DOHH2 (cell line): ENCODE results near the gene SLC9A9.

Source experiments
- H3F3A ChIP-seq: fragments of 200-600 bp; sonication (generic), shearing (Covaris generic); 2 replicates; pipeline ENCODE4 v1.6.0; 2016; ENCODE audit warnings: antibody characterized with exemption, mild to moderate bottlenecking; ENCODE audit not compliant: control insufficient read depth, insufficient read depth
- H3K27ac ChIP-seq: fragments of 200-600 bp; sonication (generic); 2 replicates; pipeline ENCODE4 v1.5.1; 2014; ENCODE audit warnings: low read depth, mild to moderate bottlenecking, low read length, moderate library complexity
- H3K27me3 ChIP-seq: fragments of 200-600 bp; sonication (generic); 2 replicates; pipeline ENCODE4 v1.6.1; 2014; ENCODE audit warnings: mild to moderate bottlenecking, low read length, mixed read lengths; ENCODE audit not compliant: control insufficient read depth
- H3K36me3 ChIP-seq: fragments of 200-600 bp; sonication (generic); 2 replicates; pipeline ENCODE4 v1.6.1; 2014; ENCODE audit warnings: mild to moderate bottlenecking, low read length, moderate library complexity, mixed read lengths; ENCODE audit not compliant: control insufficient read depth
- H3K4me1 ChIP-seq: fragments of 200-600 bp; sonication (generic); 2 replicates; pipeline ENCODE4 v1.6.1; 2014; ENCODE audit warnings: mild to moderate bottlenecking, low read length, mixed read lengths; ENCODE audit not compliant: control insufficient read depth
- H3K4me2 ChIP-seq: fragments of 200-600 bp; sonication (generic); 2 replicates; pipeline ENCODE4 v1.6.0; 2014; ENCODE audit warnings: mild to moderate bottlenecking, low read length, moderate library complexity
- H3K4me3 ChIP-seq: fragments of 200-600 bp; sonication (generic); 2 replicates; pipeline ENCODE4 v1.5.1; 2014; ENCODE audit warnings: mild to moderate bottlenecking, low read length, mixed read lengths
- H3K79me2 ChIP-seq: fragments of 200-600 bp; sonication (generic); 2 replicates; pipeline ENCODE4 v1.6.1; 2014; ENCODE audit warnings: mild to moderate bottlenecking, low read length, mixed read lengths; ENCODE audit not compliant: control insufficient read depth
- H3K9me2 ChIP-seq: fragments of 200-600 bp; sonication (generic); replicated peaks from 2 replicates; pipeline ENCODE4 v1.6.1; 2014; ENCODE audit warnings: mild to moderate bottlenecking, low read length, mixed read lengths; ENCODE audit not compliant: control insufficient read depth
- H3K9me3 ChIP-seq: fragments of 200-600 bp; sonication (generic); 2 replicates; pipeline ENCODE4 v1.6.1; 2014; ENCODE audit warnings: antibody characterized with exemption, low read length, mixed read lengths; ENCODE audit not compliant: control insufficient read depth, insufficient read depth
- H4K20me1 ChIP-seq: fragments of 200-600 bp; sonication (generic); 2 replicates; pipeline ENCODE4 v1.6.0; 2014; ENCODE audit warnings: low read depth, mild to moderate bottlenecking, antibody characterized with exemption, low read length, moderate library complexity; ENCODE audit not compliant: control insufficient read depth, insufficient read depth
- EZH2phosphoT487 ChIP-seq: fragments of 200-600 bp; sonication (generic); IDR thresholded peaks from 2 replicates; pipeline ENCODE4 v1.6.1; 2017; ENCODE audit warnings: borderline replicate concordance, mild to moderate bottlenecking, antibody characterized with exemption, low read length, moderate library complexity, mixed read lengths
- TF ChIP-seq, protein P1 (sequence below): fragments of 200-600 bp; sonication (generic); IDR thresholded peaks from one replicate; pipeline ENCODE4 v1.5.1; 2014; ENCODE audit warnings: antibody characterized with exemption, mild to moderate bottlenecking, low read depth, low read length; ENCODE audit not compliant: poor library complexity, severe bottlenecking

Gene SLC9A9

GRCh38 chr3:143837076-143837475, 11.2 kb downstream of the SLC9A9 start:
- H3K79me2 ChIP-seq = no peaks in the 10 kb centered on the region
- no peak for TF ChIP-seq EZH2phosphoT487
- TF ChIP-seq, protein P1, sequence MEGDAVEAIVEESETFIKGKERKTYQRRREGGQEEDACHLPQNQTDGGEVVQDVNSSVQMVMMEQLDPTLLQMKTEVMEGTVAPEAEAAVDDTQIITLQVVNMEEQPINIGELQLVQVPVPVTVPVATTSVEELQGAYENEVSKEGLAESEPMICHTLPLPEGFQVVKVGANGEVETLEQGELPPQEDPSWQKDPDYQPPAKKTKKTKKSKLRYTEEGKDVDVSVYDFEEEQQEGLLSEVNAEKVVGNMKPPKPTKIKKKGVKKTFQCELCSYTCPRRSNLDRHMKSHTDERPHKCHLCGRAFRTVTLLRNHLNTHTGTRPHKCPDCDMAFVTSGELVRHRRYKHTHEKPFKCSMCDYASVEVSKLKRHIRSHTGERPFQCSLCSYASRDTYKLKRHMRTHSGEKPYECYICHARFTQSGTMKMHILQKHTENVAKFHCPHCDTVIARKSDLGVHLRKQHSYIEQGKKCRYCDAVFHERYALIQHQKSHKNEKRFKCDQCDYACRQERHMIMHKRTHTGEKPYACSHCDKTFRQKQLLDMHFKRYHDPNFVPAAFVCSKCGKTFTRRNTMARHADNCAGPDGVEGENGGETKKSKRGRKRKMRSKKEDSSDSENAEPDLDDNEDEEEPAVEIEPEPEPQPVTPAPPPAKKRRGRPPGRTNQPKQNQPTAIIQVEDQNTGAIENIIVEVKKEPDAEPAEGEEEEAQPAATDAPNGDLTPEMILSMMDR = no peak
- H3F3A ChIP-seq = no peaks in the 10 kb centered on the region
- H3K4me3 ChIP-seq = no peak overlapping the region
- no peaks in the 10 kb centered on the region for H3K4me1 ChIP-seq
- H3K4me2 ChIP-seq = no peak overlapping the region
- peaks cover 9% of the 10 kb centered on the region; the same call in 1 of the 2 replicates for H3K27me3 ChIP-seq
- H4K20me1 ChIP-seq = no peaks in the 10 kb centered on the region
- H3K27ac ChIP-seq = no peak overlapping the region
- H3K9me3 ChIP-seq = no peaks in the 10 kb centered on the region
- H3K9me2 ChIP-seq = no peaks in the 10 kb centered on the region; the same call in 1 of the 2 replicates
- H3K36me3 ChIP-seq = no peaks in the 10 kb centered on the region

DNA sequence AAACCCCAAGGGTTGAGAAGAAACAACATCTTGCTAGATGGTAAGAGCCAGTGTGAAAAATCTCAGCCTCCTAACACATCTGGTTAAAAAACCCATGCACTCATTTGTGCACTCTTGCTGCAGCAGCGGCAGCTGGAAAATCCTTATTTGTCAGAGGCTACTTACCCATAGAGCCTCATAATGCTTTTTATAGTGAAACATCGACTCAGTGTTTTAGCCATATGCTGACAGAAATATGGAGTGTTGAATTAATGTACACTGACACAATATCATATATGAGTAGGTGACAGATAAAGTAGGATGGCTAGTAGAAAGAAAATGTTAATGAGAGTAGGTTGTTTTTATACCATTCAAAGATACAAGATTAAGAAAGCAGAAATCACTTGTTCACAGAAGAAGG, 13.0 kb downstream of the SLC9A9 start:
- no peak overlapping the region for H3K27ac ChIP-seq
- no peaks in the 10 kb centered on the region for H3F3A ChIP-seq
- peaks cover 9% of the 10 kb centered on the region; the same call in 1 of the 2 replicates for H3K27me3 ChIP-seq
- no peaks in the 10 kb centered on the region for H4K20me1 ChIP-seq
- H3K4me3 ChIP-seq = no peak overlapping the region
- no peaks in the 10 kb centered on the region for H3K79me2 ChIP-seq
- no peaks in the 10 kb centered on the region for H3K9me3 ChIP-seq
- no peaks in the 10 kb centered on the region for H3K4me1 ChIP-seq
- H3K9me2 ChIP-seq = no peaks in the 10 kb centered on the region; the same call in 1 of the 2 replicates
- H3K36me3 ChIP-seq = no peaks in the 10 kb centered on the region
- TF ChIP-seq, protein P1 = no peak
- no peak for TF ChIP-seq EZH2phosphoT487
- no peak overlapping the region for H3K4me2 ChIP-seq

DNA sequence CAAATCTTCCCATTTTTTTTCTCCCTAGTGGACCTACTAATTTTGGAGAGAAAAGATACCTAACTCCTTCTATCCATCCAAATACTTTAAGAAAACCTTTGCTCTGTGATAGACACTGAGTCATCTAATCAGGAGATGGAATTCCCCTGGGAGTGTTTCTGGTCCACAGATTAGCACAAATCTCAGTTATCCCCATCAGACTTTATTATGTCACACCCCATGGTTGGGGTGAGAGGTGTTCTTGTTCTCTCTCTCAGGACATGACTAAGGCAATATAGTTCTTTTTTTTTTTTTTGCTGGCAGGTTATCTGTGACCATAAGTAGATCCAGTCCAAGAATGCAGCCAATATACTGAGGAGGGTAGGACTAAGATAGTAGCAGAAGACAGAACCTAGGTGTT, 15.8 kb downstream of the SLC9A9 start:
- Histone ChIP-seq H3K4me2 (no peak overlapping the region), H3K27me3 (peaks cover 5% of the 10 kb centered on the region; the same call in 1 of the 2 replicates), H3K9me3 (no peaks in the 10 kb centered on the region), H3K36me3 (no peaks in the 10 kb centered on the region), H3K27ac (no peak overlapping the region), H3F3A (no peaks in the 10 kb centered on the region), H3K4me1 (no peaks in the 10 kb centered on the region), H3K4me3 (no peak overlapping the region), H3K79me2 (no peaks in the 10 kb centered on the region), H3K9me2 (no peaks in the 10 kb centered on the region; the same call in 1 of the 2 replicates), H4K20me1 (no peaks in the 10 kb centered on the region)
- TF ChIP-seq EZH2phosphoT487 = no peak
- TF ChIP-seq, protein P1 = no peak

DNA sequence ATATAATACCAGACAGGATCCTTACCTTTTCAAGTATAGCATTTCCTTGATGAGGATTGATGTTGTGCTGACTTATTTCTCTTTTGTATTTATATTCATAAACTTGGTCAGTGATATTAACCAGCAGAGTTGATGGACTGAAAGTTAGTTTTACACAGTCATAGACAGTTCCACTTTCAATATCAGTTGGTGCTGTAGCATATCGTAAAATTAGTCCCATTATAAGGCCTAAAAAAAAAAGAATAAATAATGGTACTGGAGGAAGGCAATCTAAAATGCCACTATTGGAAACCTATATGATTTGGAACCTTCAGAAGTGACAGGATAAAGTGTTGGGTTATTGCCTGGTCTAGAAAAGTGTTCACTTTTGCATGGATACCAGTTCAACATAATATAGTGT, 16.3 kb downstream of the SLC9A9 start:
- H3K27me3 ChIP-seq = peaks cover 5% of the 10 kb centered on the region; the same call in 1 of the 2 replicates
- no peaks in the 10 kb centered on the region; the same call in 1 of the 2 replicates for H3K9me2 ChIP-seq
- no peak overlapping the region for H3K27ac ChIP-seq
- H3F3A ChIP-seq = no peaks in the 10 kb centered on the region
- H3K36me3 ChIP-seq = no peaks in the 10 kb centered on the region
- H3K4me3 ChIP-seq = no peak overlapping the region
- no peak overlapping the region for H3K4me2 ChIP-seq
- H4K20me1 ChIP-seq = no peaks in the 10 kb centered on the region
- H3K79me2 ChIP-seq = no peaks in the 10 kb centered on the region
- no peaks in the 10 kb centered on the region for H3K9me3 ChIP-seq
- TF ChIP-seq EZH2phosphoT487 = no peak
- TF ChIP-seq, protein P1 = no peak
- no peaks in the 10 kb centered on the region for H3K4me1 ChIP-seq
